ENCODE measurements around the gene HAP1.

The HAP1 gene

DNA sequence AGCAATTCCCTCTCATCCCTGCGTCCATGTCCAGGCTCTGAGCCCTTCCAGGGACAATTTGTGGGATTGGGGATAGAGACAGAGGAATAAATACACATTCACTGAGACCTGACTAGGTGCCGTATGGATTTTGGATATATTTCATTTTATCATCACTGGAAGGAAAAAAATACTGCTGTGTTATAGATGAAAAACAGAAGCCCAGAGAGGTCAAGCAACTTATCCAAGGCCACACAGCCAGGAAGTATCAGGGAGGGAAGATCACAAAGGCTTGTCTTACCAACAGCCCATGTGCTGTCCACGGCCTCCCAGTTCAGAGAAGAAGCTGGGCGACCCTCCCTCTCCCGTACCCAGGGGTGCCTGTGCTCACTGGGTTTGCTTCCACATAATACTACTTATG lies 6.1 kb upstream of the HAP1 start:
- no peak overlapping the region for H3K4me3 ChIP-seq (ENCODE audit: low read depth, low read length)
- no peak for DNase-seq (ENCODE audit: low read depth)
- no peak for TF ChIP-seq MYC (IDR thresholded peaks at IDR 0.05; ENCODE audit: low read depth, low read length)
- TF ChIP-seq, protein P1, sequence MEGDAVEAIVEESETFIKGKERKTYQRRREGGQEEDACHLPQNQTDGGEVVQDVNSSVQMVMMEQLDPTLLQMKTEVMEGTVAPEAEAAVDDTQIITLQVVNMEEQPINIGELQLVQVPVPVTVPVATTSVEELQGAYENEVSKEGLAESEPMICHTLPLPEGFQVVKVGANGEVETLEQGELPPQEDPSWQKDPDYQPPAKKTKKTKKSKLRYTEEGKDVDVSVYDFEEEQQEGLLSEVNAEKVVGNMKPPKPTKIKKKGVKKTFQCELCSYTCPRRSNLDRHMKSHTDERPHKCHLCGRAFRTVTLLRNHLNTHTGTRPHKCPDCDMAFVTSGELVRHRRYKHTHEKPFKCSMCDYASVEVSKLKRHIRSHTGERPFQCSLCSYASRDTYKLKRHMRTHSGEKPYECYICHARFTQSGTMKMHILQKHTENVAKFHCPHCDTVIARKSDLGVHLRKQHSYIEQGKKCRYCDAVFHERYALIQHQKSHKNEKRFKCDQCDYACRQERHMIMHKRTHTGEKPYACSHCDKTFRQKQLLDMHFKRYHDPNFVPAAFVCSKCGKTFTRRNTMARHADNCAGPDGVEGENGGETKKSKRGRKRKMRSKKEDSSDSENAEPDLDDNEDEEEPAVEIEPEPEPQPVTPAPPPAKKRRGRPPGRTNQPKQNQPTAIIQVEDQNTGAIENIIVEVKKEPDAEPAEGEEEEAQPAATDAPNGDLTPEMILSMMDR (IDR thresholded peaks at IDR 0.05; ENCODE audit: low read depth, low read length): no peak
- no peak for TF ChIP-seq POLR2A (IDR thresholded peaks at IDR 0.05; ENCODE audit: extremely low read depth, insufficient read length)
- TF ChIP-seq, protein P2, sequence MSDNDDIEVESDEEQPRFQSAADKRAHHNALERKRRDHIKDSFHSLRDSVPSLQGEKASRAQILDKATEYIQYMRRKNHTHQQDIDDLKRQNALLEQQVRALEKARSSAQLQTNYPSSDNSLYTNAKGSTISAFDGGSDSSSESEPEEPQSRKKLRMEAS (IDR thresholded peaks at IDR 0.05; ENCODE audit: low read depth, low read length): no peak

DNA sequence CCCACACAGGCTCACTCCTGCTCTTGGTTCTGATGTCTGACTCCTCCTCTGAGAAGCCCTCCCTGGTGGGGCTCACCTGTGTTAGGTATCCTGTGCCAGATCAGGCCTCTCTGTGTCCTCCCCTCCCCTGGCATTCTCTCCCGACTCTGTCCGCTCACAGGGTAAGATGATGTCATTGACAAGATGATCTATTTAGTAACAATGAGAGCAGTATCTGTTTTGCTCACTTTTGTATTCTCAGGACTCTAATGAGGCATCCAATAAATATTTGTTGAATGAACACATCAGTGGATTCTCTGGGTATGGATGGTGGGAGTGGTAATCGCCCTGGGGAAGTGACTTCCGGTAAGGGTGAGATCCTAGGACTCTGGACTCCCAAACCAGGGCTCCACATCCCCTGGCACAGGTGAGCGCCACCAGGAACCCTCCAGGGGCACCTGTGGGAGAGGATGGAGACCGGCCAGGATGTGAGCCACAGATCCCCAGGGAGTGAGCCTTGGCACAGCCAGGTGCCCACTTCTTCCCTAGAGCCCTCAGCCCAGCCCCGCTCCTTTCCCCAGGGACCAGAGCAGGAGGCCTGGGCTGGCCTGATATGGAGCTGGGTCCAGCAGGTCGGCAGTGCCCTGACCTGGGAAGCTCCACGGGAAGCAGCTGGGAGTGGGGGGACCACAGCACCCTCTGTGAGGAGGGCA lies 5.4 kb upstream of the HAP1 start:
- TF ChIP-seq POLR2A (IDR thresholded peaks at IDR 0.05; ENCODE audit: extremely low read depth, insufficient read length) (no peak), MYC (IDR thresholded peaks at IDR 0.05; ENCODE audit: low read depth, low read length) (no peak)
- TF ChIP-seq, protein P2 (IDR thresholded peaks at IDR 0.05; ENCODE audit: low read depth, low read length): no peak
- TF ChIP-seq, protein P1 (IDR thresholded peaks at IDR 0.05; ENCODE audit: low read depth, low read length): no peak
- DNase-seq (ENCODE audit: low read depth): no peak
- H3K4me3 ChIP-seq (ENCODE audit: low read depth, low read length): no peak overlapping the region

DNA sequence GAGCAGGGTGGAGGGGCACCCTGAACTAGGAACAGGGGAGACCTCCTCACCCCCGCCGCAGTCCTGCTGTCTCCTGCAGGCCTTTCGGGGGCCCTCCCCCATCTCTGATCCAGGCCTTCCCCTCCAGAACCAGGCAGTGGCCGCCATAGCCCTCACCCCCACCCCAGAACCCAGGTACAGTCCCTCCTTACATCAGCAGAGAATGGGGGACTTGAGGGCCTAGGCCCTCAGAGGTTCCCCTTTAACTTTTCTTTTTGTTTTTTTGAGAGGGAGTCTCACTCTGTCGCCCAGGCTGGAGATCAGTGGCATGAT lies 4.3 kb upstream of the HAP1 start:
- TF ChIP-seq MYC (IDR thresholded peaks at IDR 0.05; ENCODE audit: low read depth, low read length): no peak
- TF ChIP-seq, protein P2 (IDR thresholded peaks at IDR 0.05; ENCODE audit: low read depth, low read length): no peak
- TF ChIP-seq, protein P1 (IDR thresholded peaks at IDR 0.05; ENCODE audit: low read depth, low read length): no peak
- TF ChIP-seq POLR2A (IDR thresholded peaks at IDR 0.05; ENCODE audit: extremely low read depth, insufficient read length): no peak
- H3K4me3 ChIP-seq (ENCODE audit: low read depth, low read length): no peak overlapping the region
- no peak for DNase-seq (ENCODE audit: low read depth)

DNA sequence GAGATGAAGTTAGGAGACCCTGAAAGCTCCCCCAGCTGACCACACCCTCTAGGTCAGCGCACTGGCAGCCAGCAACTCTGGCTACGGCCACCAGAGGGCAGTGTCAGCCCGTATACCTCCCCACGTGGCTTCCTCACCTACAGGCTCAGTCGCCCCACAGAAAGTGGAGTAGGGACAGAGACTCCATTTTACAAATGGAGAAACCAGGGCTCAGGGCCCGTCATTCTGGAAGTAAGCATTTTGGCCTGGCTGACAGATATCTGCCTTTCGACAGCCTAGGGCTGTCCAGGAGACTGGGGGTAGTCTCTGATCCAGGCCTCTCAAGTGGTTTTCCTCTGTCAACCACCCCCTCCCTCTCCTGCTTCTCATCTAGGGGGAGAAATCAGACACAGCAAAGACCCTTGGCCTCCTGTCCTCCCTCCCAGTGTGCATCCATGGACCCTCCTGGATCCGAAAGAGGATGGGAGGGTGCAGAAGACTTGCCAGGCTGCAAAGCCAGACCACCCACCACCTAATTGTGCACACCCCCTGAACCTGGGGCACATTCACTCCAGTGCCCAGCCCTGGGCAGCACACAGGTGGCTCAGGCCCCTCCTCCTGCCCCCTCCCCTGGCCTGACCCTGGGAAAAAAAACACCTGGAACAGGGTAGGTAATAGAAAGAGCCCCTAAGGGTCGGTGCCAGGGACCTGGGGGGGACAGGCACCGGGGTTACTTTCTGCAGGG lies 3.8 kb upstream of the HAP1 start:
- DNase-seq (ENCODE audit: low read depth): peak; percentile 85
- TF ChIP-seq, protein P2 (IDR thresholded peaks at IDR 0.05; ENCODE audit: low read depth, low read length): peak; percentile 97
- TF ChIP-seq MYC (IDR thresholded peaks at IDR 0.05; ENCODE audit: low read depth, low read length) (peak; percentile 99), POLR2A (IDR thresholded peaks at IDR 0.05; ENCODE audit: extremely low read depth, insufficient read length) (no peak)
- TF ChIP-seq, protein P1 (IDR thresholded peaks at IDR 0.05; ENCODE audit: low read depth, low read length): peak; percentile 91
- H3K4me3 ChIP-seq (ENCODE audit: low read depth, low read length): no peak overlapping the region

DNA sequence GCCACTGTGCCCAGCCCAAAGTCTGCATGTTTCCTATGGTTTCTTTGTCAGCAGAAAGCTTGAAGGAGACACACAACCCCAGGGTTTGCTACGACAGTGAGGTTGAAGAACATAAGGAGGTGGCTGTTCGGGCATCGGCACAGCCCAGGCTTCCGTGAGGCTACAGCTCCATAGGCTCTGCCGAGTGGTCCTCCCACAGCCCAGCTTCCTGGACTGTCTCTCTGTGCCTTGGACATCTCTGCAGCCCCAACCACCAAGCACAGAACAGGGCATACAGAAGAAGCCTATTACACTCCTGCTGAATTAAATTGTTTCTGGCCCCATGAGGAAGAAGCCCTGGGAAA lies 3.2 kb upstream of the HAP1 start:
- DNase-seq (ENCODE audit: low read depth): peak; percentile 49
- H3K4me3 ChIP-seq (ENCODE audit: low read depth, low read length): no peak overlapping the region
- TF ChIP-seq, protein P1 (IDR thresholded peaks at IDR 0.05; ENCODE audit: low read depth, low read length): no peak
- TF ChIP-seq POLR2A (IDR thresholded peaks at IDR 0.05; ENCODE audit: extremely low read depth, insufficient read length) (no peak), MYC (IDR thresholded peaks at IDR 0.05; ENCODE audit: low read depth, low read length) (no peak)
- TF ChIP-seq, protein P2 (IDR thresholded peaks at IDR 0.05; ENCODE audit: low read depth, low read length): no peak

Measured in NB4 (cell line).